H9 (cell line): Measurements from ENCODE around the gene ZER1. TPM values are rescaled to one million over a fixed set of nuclear protein-coding genes. Genes with fewer than 3 reads are reported as not detected.

Experiments
- DNase-seq: peaks from one replicate; pipeline ENCODE4 v3.0.0-alpha.2; 2017
- H2AFZ ChIP-seq: one replicate; pipeline ENCODE4 v1.6.1; 2013; ENCODE audit warnings: mild to moderate bottlenecking, low read length, control low read depth, moderate library complexity
- H2AK5ac ChIP-seq: 2 replicates; pipeline ENCODE4 v1.6.1; 2013; ENCODE audit warnings: low read length, control low read depth, mixed read lengths; ENCODE audit not compliant: insufficient read length
- H2BK120ac ChIP-seq: one replicate; pipeline ENCODE4 v1.6.1; 2013; ENCODE audit warnings: low read depth, mild to moderate bottlenecking, low read length, control low read depth, inconsistent platforms; ENCODE audit not compliant: poor library complexity, severe bottlenecking
- H2BK12ac ChIP-seq: 2 replicates; pipeline ENCODE4 v1.6.1; 2013; ENCODE audit warnings: low read length, control low read depth, mixed read lengths, low read depth; ENCODE audit not compliant: insufficient read length
- H2BK15ac ChIP-seq: 2 replicates; pipeline ENCODE4 v1.6.1; 2013; ENCODE audit warnings: low read depth, low read length, control low read depth
- H2BK20ac ChIP-seq: one replicate; pipeline ENCODE4 v1.6.1; 2013; ENCODE audit warnings: low read depth, mild to moderate bottlenecking, low read length, control low read depth, inconsistent platforms; ENCODE audit not compliant: poor library complexity, severe bottlenecking
- H2BK5ac ChIP-seq: 2 replicates; pipeline ENCODE4 v1.6.1; 2013; ENCODE audit warnings: low read length, control low read depth, mixed read lengths; ENCODE audit not compliant: insufficient read length
- H3K14ac ChIP-seq: 2 replicates; pipeline ENCODE4 v1.6.1; 2013; ENCODE audit warnings: low read length, control low read depth; ENCODE audit not compliant: insufficient read depth
- H3K18ac ChIP-seq: 2 replicates; pipeline ENCODE4 v1.6.1; 2013; ENCODE audit warnings: low read depth, mild to moderate bottlenecking, mixed read lengths, low read length, control low read depth; ENCODE audit not compliant: insufficient read length
- H3K23ac ChIP-seq: 2 replicates; pipeline ENCODE4 v1.6.1; 2013; ENCODE audit warnings: low read length, control low read depth, mixed read lengths, low read depth; ENCODE audit not compliant: insufficient read length
- H3K23me2 ChIP-seq: 2 replicates; pipeline ENCODE4 v1.6.1; 2013; ENCODE audit warnings: low read depth, mild to moderate bottlenecking, mixed read lengths, low read length, control low read depth; ENCODE audit not compliant: insufficient read length, poor library complexity, severe bottlenecking
- H3K27ac ChIP-seq: 2 replicates; pipeline ENCODE4 v1.5.1; 2013; ENCODE audit warnings: low read length, control low read depth, mixed read lengths, low read depth; ENCODE audit not compliant: insufficient read length
- H3K27me3 ChIP-seq: 2 replicates; pipeline ENCODE4 v1.6.1; 2013; ENCODE audit warnings: low read length, control low read depth, inconsistent platforms; ENCODE audit not compliant: insufficient read depth
- H3K4ac ChIP-seq: 2 replicates; pipeline ENCODE4 v1.6.1; 2013; ENCODE audit warnings: low read depth, mild to moderate bottlenecking, control low read depth, inconsistent platforms, low read length, moderate library complexity
- H3K4me1 ChIP-seq: 2 replicates; pipeline ENCODE4 v1.6.1; 2013; ENCODE audit warnings: low read length, control low read depth, inconsistent platforms; ENCODE audit not compliant: insufficient read depth
- H3K4me2 ChIP-seq: 2 replicates; pipeline ENCODE4 v1.6.1; 2013; ENCODE audit warnings: low read length, control low read depth, mixed read lengths; ENCODE audit not compliant: insufficient read length, insufficient read depth
- H3K56ac ChIP-seq: 2 replicates; pipeline ENCODE4 v1.6.1; 2013; ENCODE audit warnings: low read depth, mild to moderate bottlenecking, mixed read lengths, low read length, control low read depth; ENCODE audit not compliant: insufficient read length
- H3K79me1 ChIP-seq: 2 replicates; pipeline ENCODE4 v1.6.1; 2013; ENCODE audit warnings: low read depth, mild to moderate bottlenecking, moderate library complexity, low read length, control low read depth, inconsistent platforms; ENCODE audit not compliant: insufficient read depth, poor library complexity, severe bottlenecking
- H3K79me2 ChIP-seq: 2 replicates; pipeline ENCODE4 v1.6.1; 2013; ENCODE audit warnings: low read length, control low read depth, inconsistent platforms; ENCODE audit not compliant: insufficient read depth
- H3K9ac ChIP-seq: 2 replicates; pipeline ENCODE4 v1.6.1; 2013; ENCODE audit warnings: low read length, control low read depth, mixed read lengths; ENCODE audit not compliant: insufficient read length; ENCODE audit errors: extremely low read depth
- H3K9me3 ChIP-seq: one replicate; pipeline ENCODE4 v1.6.1; 2013; ENCODE audit warnings: low read depth, low read length, inconsistent platforms; ENCODE audit not compliant: control insufficient read depth
- H3T11ph ChIP-seq: one replicate; pipeline ENCODE4 v1.6.1; 2013; ENCODE audit warnings: mild to moderate bottlenecking, low read length, control low read depth, inconsistent platforms
- H4K20me1 ChIP-seq: one replicate; pipeline ENCODE4 v1.6.1; 2013; ENCODE audit not compliant: control insufficient read depth, insufficient read length, insufficient read depth
- H4K5ac ChIP-seq: 2 replicates; pipeline ENCODE4 v1.6.1; 2013; ENCODE audit warnings: low read depth, mild to moderate bottlenecking, mixed read lengths, low read length, control low read depth; ENCODE audit not compliant: insufficient read length
- H4K8ac ChIP-seq: replicated peaks from 2 replicates; pipeline ENCODE4 v1.6.1; 2013; ENCODE audit warnings: low read length, control low read depth, mixed read lengths, low read depth; ENCODE audit not compliant: insufficient read length
- H4K91ac ChIP-seq: 2 replicates; pipeline ENCODE4 v1.6.1; 2013; ENCODE audit warnings: low read depth, mild to moderate bottlenecking, moderate library complexity, mixed read lengths, low read length, control low read depth; ENCODE audit not compliant: insufficient read length
- H3K27ac Mint-ChIP-seq, 3 experiments: 2 replicates in 2 of 3; 3 replicates in 1 of 3; pipeline ENCODE4 v1.8.0; 2020 to 2021; ENCODE audit warnings: mixed read lengths in 3 of 3, mild to moderate bottlenecking in 1 of 3, moderate library complexity in 1 of 3
- H3K27me3 Mint-ChIP-seq: 2 replicates; pipeline ENCODE4 v1.8.0; 2021; ENCODE audit warnings: low read depth, mild to moderate bottlenecking, moderate library complexity, mixed read lengths
- H3K36me3 Mint-ChIP-seq, 3 experiments: 2 replicates in 2 of 3; 3 replicates in 1 of 3; pipeline ENCODE4 v1.8.0; 2020 to 2021; ENCODE audit warnings: low read depth in 3 of 3, mixed read lengths in 3 of 3; ENCODE audit not compliant: insufficient read depth in 1 of 3
- H3K4me1 Mint-ChIP-seq, 2 experiments: 2 replicates each; pipeline ENCODE4 v1.8.0; 2020; ENCODE audit warnings: mixed read lengths in 2 of 2
- H3K4me3 Mint-ChIP-seq, 2 experiments: 2 replicates in 1 of 2; 3 replicates in 1 of 2; pipeline ENCODE4 v1.8.0; 2020 to 2021; ENCODE audit warnings: mild to moderate bottlenecking in 2 of 2, mixed read lengths in 2 of 2, moderate library complexity in 1 of 2
- H3K9me3 Mint-ChIP-seq, 2 experiments: 2 replicates in 1 of 2; 3 replicates in 1 of 2; pipeline ENCODE4 v1.8.0; 2020; ENCODE audit warnings: mild to moderate bottlenecking in 2 of 2, mixed read lengths in 2 of 2, moderate library complexity in 1 of 2
- WGBS: extraction: QIAGEN DNeasy Blood & Tissue Kit; methylation state at CpG from one replicate; pipeline ENCODE4 v1.1.7; 2013; ENCODE audit warnings: missing lambda C conversion rate, low lambda C conversion rate, mixed read lengths; ENCODE audit not compliant: insufficient read length; ENCODE audit errors: extremely low coverage; 5-methylcytosine and 5-hydroxymethylcytosine counted together
- total RNA-seq: library from RNA; stranded (reverse); gene quantifications from 2 replicates; pipeline ENCODE4 v1.2.1, GENCODE V29; 2021
- TF ChIP-seq, protein P1 (sequence below): fragments of 200-600 bp; sonication (generic); conservative IDR thresholded peaks from 3 replicates; pipeline ENCODE4 v1.8.0; 2021; ENCODE audit warnings: antibody characterized with exemption, mild to moderate bottlenecking

The ZER1 gene
- total RNA-seq, 1 experiment from 2014 or later, result 24.2 TPM

DNA sequence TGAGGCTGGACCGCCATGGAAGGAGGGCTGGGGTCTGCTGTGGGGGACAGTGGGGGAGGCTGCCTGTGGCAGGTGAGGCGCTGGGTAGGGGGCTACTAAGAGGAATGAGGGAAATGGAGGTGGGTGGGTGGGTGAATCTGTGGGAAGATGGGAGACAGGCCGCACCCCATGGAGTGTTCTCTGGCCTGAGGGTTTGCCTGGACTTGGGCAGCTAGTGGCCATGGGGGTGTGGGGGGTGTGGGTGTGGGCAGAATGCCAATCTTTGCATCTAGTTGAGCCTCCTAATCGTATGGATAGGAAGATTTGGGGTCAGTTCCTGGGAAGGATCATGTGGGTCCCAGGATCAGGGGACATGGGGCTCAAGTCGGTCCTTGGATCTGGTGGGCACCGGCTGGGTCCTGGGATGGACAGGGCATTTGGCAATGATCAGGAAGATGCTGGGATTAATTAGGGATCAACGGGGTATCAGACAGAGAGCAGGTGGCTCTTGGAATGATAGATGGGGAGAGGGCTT lies 48.3 kb downstream of the ZER1 start:
- H3K4me1 Mint-ChIP-seq, result peaks cover 22% of the 10 kb centered on the region in 2 experiments
- H3K27me3 Mint-ChIP-seq, result no peaks in the 10 kb centered on the region; the same call in none of the 2 replicates
- Histone ChIP-seq H4K8ac (no peak overlapping the region), H4K5ac (no peak overlapping the region), H2AK5ac (no peak overlapping the region), H3K79me2 (no peaks in the 10 kb centered on the region), H2AFZ (no peak overlapping the region), H2BK12ac (no peak overlapping the region), H3K4me1 (no peaks in the 10 kb centered on the region; the same call in 1 of the 2 replicates), H2BK20ac (no peak overlapping the region), H3K79me1 (no peaks in the 10 kb centered on the region), H2BK15ac (no peak overlapping the region), H3K23ac (no peak overlapping the region), H3K14ac (peak overlapping the region; percentile 69; the same call in 1 of the 2 replicates), H4K91ac (no peak overlapping the region), H3K9ac (peak overlapping the region; percentile 84), H2BK120ac (no peak overlapping the region), H3T11ph (no peak overlapping the region), H4K20me1 (no peaks in the 10 kb centered on the region), H2BK5ac (no peak overlapping the region), H3K18ac (no peak overlapping the region), H3K4me2 (peak overlapping the region; percentile 91), H3K23me2 (peaks cover 4% of the 10 kb centered on the region), H3K27ac (no peak overlapping the region), H3K56ac (no peak overlapping the region), H3K4ac (no peak overlapping the region), H3K9me3 (no peaks in the 10 kb centered on the region), H3K27me3 (no peaks in the 10 kb centered on the region)
- H3K27ac Mint-ChIP-seq, result peak overlapping the region; percentile 10 to 96 (median 94); a peak in 5 of 7 replicates
- TF ChIP-seq, protein P1, sequence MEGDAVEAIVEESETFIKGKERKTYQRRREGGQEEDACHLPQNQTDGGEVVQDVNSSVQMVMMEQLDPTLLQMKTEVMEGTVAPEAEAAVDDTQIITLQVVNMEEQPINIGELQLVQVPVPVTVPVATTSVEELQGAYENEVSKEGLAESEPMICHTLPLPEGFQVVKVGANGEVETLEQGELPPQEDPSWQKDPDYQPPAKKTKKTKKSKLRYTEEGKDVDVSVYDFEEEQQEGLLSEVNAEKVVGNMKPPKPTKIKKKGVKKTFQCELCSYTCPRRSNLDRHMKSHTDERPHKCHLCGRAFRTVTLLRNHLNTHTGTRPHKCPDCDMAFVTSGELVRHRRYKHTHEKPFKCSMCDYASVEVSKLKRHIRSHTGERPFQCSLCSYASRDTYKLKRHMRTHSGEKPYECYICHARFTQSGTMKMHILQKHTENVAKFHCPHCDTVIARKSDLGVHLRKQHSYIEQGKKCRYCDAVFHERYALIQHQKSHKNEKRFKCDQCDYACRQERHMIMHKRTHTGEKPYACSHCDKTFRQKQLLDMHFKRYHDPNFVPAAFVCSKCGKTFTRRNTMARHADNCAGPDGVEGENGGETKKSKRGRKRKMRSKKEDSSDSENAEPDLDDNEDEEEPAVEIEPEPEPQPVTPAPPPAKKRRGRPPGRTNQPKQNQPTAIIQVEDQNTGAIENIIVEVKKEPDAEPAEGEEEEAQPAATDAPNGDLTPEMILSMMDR, result no peak
- peak; percentile 21 for DNase-seq
- H3K9me3 Mint-ChIP-seq, result no peaks in the 10 kb centered on the region; a peak in 2 of 5 replicates
- peaks cover 2 to 33% (median 26%) of the 10 kb centered on the region in 3 experiments; a peak in 5 of 7 replicates for H3K36me3 Mint-ChIP-seq
- peak overlapping the region; percentile 92 to 95 for H3K4me3 Mint-ChIP-seq
- no CpG with 5 or more reads among the region's 7 CpGs for WGBS
